Right cardiac atrium (tissue), 5 donors: Measurements from ENCODE around the gene HDC. TPM values are rescaled to one million over a fixed set of nuclear protein-coding genes. Genes with fewer than 3 reads are reported as not detected.

ENCODE experiments used
- ATAC-seq, 2 donors: fragments of 200-7000 bp; cut with Tn5 transposase; one replicate each; pipeline versions ENCODE4 v1.8.0 to v1.9.1; 2020; ENCODE audit warnings: moderate library complexity in 2 of 2, mild to moderate bottlenecking in 1 of 2
- DNase-seq, 3 donors: peaks; one replicate each; pipeline ENCODE4 v3.0.0-alpha.2; 2020
- H3K27ac ChIP-seq: one replicate; pipeline ENCODE4 v1.5.1; 2013; ENCODE audit warnings: mild to moderate bottlenecking, low read length, control low read depth, moderate library complexity
- H3K27me3 ChIP-seq: one replicate; pipeline ENCODE4 v1.6.1; 2013; ENCODE audit not compliant: control insufficient read depth, insufficient read depth
- H3K4me1 ChIP-seq: one replicate; pipeline ENCODE4 v1.6.1; 2013; ENCODE audit warnings: low read length; ENCODE audit not compliant: control insufficient read depth, insufficient read depth
- H3K4me3 ChIP-seq: one replicate; pipeline ENCODE4 v1.5.1; 2013; ENCODE audit warnings: low read length, control low read depth
- H3K9me3 ChIP-seq: one replicate; pipeline ENCODE4 v1.6.1; 2013; ENCODE audit warnings: low read length; ENCODE audit not compliant: control insufficient read depth
- WGBS: extraction: QIAGEN DNeasy Blood & Tissue Kit; methylation state at CpG from one replicate; pipeline ENCODE4 v1.1.7; 2013; 5-methylcytosine and 5-hydroxymethylcytosine counted together
- intact Hi-C, 4 donors: fragments of 100-400 bp; cut with DNase I; formaldehyde crosslinking; loops; one replicate each; pipeline versions ENCODE4 v1.11.0 to v1.14.0; 2022 to 2023
- polyA plus RNA-seq: library from polyadenylated mRNA; stranded (reverse); fragments of 200-250 nt; gene quantifications from one replicate; pipeline ENCODE4 v1.2.3, GENCODE V29; 2013
- total RNA-seq, 4 donors: library from RNA; stranded (reverse); fragmentation: NEBNext Ultra II Directional; extraction: Animal tissue kit (Norgen Biotek cat#: 25700); gene quantifications; one replicate each; pipeline ENCODE4 v1.2.1, GENCODE V29; 2021
- donor health status: healthy with polysubstance abuse.
- donor health status: DM: no; HTN: yes; CAD: no.
- donor health status: DM: no; HTN: no; CAD: no.
- donor health status: DM: no; HTN: yes; CAD: no; lungs with severe emphysema.
- donor health status: DM: yes; HTN: yes; CAD: no.

The HDC gene
- total and polyA plus RNA-seq, 5 donors: 0.12 to 0.62 (median 0.56) TPM; not detected in 2

DNA sequence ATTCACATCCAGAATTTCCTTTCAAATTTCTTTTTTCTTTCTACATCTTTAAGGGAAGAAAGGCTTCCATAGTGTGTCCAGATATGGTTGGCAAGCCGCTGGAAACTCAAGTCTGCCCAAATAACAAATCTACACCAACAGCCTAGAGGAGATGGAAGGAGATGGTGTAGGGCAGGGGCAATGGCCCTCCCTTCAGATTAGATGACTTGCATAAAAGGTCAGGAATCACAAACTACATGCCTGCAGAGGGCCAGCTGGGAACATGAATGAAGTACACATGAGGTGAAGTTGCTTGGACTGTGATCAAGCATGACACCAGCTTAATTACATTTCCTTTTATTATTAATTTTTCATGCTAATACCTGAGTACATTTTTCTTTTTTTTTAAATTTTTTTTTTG, 73.4 kb downstream of the HDC start:
- DNase-seq: no peak
- 88% methylated on average over 1 of the region's 1 CpG for WGBS
- no peaks in the 10 kb centered on the region for H3K9me3 ChIP-seq

More for the DNA sequence above, 73.4 kb downstream of the HDC start:
- H3K27ac ChIP-seq: no peak overlapping the region
- no peak overlapping the region for H3K4me3 ChIP-seq
- peaks cover 2% of the 10 kb centered on the region for H3K27me3 ChIP-seq
- H3K4me1 ChIP-seq: no peaks in the 10 kb centered on the region
- no peak for ATAC-seq
- intact Hi-C loops: no loop called here

Other genes with a start within 250 kb of the HDC start
- 10 to 100 TPM in 1 of 4 donors, 1 to 10 TPM in 3; 4.2 to 11.7 (median 6.1) TPM for gene ATP8B4, start 146.5 kb downstream of the HDC start, total RNA-seq
- gene ATP8B4, start 146.5 kb downstream of the HDC start, polyA plus RNA-seq: 3.0 TPM
- under 1 TPM in 1 of 4 donors, not detected in 3; 0.11 TPM for gene SLC27A2, start 83.5 kb downstream of the HDC start, total RNA-seq
- 0.14 TPM for gene SLC27A2, start 83.5 kb downstream of the HDC start, polyA plus RNA-seq
- gene GABPB1, start 89.5 kb upstream of the HDC start, total RNA-seq: 10 to 100 TPM in 3 of 4 donors, 1 to 10 TPM in 1; 9.6 to 11.2 (median 10.6) TPM
- gene GABPB1, start 89.5 kb upstream of the HDC start, polyA plus RNA-seq: 5.2 TPM
- 10 to 100 TPM; 39.8 to 49.0 (median 45.1) TPM for gene USP8, start 158.7 kb upstream of the HDC start, total RNA-seq
- gene USP8, start 158.7 kb upstream of the HDC start, polyA plus RNA-seq: 23.9 TPM